ENCODE results near the gene CYB561. TPM values are rescaled to one million over a fixed set of nuclear protein-coding genes. Genes with fewer than 3 reads are reported as not detected.
A peak's percentile ranks its signal among the peaks of the same experiment; 100 is the strongest.

The CYB561 gene
- total RNA-seq, 1 experiment from 2014 or later = 40.1 TPM

GRCh38 chr17:63414222-63414621, 31.9 kb downstream of the CYB561 start:
- H3K4me1 ChIP-seq (ENCODE audit: control insufficient read depth, insufficient read depth, low read length) = no peaks in the 10 kb centered on the region
- intact Hi-C loops (cut with micrococcal nuclease; ENCODE audit: unreplicated experiment) = no loop called here
- TF ChIP-seq TCF7L2 (IDR thresholded peaks at IDR 0.05; ENCODE audit: low read depth, low read length) = no peak
- TF ChIP-seq POLR2AphosphoS5 (IDR thresholded peaks at IDR 0.05; ENCODE audit: low read depth, low read length) = no peak
- no peak for TF ChIP-seq SIN3A (IDR thresholded peaks at IDR 0.05; ENCODE audit: borderline replicate concordance, insufficient read depth, low read depth, low read length)
- TF ChIP-seq, protein P1, sequence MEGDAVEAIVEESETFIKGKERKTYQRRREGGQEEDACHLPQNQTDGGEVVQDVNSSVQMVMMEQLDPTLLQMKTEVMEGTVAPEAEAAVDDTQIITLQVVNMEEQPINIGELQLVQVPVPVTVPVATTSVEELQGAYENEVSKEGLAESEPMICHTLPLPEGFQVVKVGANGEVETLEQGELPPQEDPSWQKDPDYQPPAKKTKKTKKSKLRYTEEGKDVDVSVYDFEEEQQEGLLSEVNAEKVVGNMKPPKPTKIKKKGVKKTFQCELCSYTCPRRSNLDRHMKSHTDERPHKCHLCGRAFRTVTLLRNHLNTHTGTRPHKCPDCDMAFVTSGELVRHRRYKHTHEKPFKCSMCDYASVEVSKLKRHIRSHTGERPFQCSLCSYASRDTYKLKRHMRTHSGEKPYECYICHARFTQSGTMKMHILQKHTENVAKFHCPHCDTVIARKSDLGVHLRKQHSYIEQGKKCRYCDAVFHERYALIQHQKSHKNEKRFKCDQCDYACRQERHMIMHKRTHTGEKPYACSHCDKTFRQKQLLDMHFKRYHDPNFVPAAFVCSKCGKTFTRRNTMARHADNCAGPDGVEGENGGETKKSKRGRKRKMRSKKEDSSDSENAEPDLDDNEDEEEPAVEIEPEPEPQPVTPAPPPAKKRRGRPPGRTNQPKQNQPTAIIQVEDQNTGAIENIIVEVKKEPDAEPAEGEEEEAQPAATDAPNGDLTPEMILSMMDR (IDR thresholded peaks at IDR 0.05) = no peak
- TF ChIP-seq, protein P2, sequence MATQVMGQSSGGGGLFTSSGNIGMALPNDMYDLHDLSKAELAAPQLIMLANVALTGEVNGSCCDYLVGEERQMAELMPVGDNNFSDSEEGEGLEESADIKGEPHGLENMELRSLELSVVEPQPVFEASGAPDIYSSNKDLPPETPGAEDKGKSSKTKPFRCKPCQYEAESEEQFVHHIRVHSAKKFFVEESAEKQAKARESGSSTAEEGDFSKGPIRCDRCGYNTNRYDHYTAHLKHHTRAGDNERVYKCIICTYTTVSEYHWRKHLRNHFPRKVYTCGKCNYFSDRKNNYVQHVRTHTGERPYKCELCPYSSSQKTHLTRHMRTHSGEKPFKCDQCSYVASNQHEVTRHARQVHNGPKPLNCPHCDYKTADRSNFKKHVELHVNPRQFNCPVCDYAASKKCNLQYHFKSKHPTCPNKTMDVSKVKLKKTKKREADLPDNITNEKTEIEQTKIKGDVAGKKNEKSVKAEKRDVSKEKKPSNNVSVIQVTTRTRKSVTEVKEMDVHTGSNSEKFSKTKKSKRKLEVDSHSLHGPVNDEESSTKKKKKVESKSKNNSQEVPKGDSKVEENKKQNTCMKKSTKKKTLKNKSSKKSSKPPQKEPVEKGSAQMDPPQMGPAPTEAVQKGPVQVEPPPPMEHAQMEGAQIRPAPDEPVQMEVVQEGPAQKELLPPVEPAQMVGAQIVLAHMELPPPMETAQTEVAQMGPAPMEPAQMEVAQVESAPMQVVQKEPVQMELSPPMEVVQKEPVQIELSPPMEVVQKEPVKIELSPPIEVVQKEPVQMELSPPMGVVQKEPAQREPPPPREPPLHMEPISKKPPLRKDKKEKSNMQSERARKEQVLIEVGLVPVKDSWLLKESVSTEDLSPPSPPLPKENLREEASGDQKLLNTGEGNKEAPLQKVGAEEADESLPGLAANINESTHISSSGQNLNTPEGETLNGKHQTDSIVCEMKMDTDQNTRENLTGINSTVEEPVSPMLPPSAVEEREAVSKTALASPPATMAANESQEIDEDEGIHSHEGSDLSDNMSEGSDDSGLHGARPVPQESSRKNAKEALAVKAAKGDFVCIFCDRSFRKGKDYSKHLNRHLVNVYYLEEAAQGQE (IDR thresholded peaks at IDR 0.05; ENCODE audit: insufficient read depth in 1 of 2, low read depth in 2 of 2, low read length in 1 of 2) = no peak
- DNase-seq (ENCODE audit: low read depth, low spot score) (no peak), ATAC-seq (no peak)
- H3K4me3 ChIP-seq (ENCODE audit: low read depth in 2 of 2, low read length in 2 of 2) = no peak overlapping the region
- no peaks in the 10 kb centered on the region for H3K27me3 ChIP-seq (ENCODE audit: control insufficient read depth, insufficient read depth, low read length)
- in situ Hi-C loops (cut with HindIII; ENCODE audit: low pct_unique_long_range_greater_than_20kb, low sequenced_read_pairs) = no loop called here
- H3K9me3 ChIP-seq (ENCODE audit: control insufficient read depth, insufficient read depth, low read depth, low read length) = no peaks in the 10 kb centered on the region
- CTCF ChIA-PET = no interaction called here
- BruUV-seq (replicated peaks) = no TSS peak
- H3K27ac ChIP-seq (ENCODE audit: low read length) = no peak overlapping the region
- peaks cover 3% of the 10 kb centered on the region; the same call in 1 of the 2 replicates for H3K36me3 ChIP-seq (ENCODE audit: control insufficient read depth, insufficient read depth, low read length)
- POLR2A ChIA-PET = interaction anchor here (0.7 kb wide), 1 partner anchor 138 kb away, joined by 3 read pairs; no protein-coding TSS in a partner anchor

DNA sequence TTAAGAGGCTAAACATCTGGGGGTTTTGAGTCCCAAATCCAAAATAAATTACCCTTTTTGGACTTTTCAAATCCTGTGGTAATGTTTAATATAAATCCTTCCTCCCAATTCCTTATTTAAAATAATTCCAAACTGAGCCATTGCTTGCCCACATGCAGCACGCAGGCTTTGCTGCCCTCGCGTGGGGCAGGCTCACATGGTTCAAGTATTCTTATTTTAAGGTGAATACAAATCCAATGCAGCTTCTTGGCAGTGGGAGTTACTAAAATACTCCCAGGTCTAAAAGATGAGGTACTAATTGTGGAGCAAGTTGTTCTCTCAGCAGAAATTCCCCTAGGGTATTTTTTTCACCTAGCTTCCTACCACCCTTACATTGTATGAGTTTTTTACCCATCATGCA, 33.0 kb downstream of the CYB561 start:
- CTCF ChIA-PET = no interaction called here
- Histone ChIP-seq H3K27me3 (ENCODE audit: control insufficient read depth, insufficient read depth, low read length) (no peaks in the 10 kb centered on the region), H3K27ac (ENCODE audit: low read length) (no peak overlapping the region), H3K4me1 (ENCODE audit: control insufficient read depth, insufficient read depth, low read length) (no peaks in the 10 kb centered on the region), H3K36me3 (ENCODE audit: control insufficient read depth, insufficient read depth, low read length) (peaks cover 3% of the 10 kb centered on the region; the same call in 1 of the 2 replicates), H3K4me3 (ENCODE audit: low read depth in 2 of 2, low read length in 2 of 2) (no peak overlapping the region), H3K9me3 (ENCODE audit: control insufficient read depth, insufficient read depth, low read depth, low read length) (no peaks in the 10 kb centered on the region)
- POLR2A ChIA-PET = no interaction called here
- TF ChIP-seq, protein P1 (IDR thresholded peaks at IDR 0.05) = no peak
- ATAC-seq (no peak), DNase-seq (ENCODE audit: low read depth, low spot score) (no peak)
- BruUV-seq (replicated peaks) = TSS peak; percentile 49
- intact Hi-C loops (cut with micrococcal nuclease; ENCODE audit: unreplicated experiment) = no loop called here
- in situ Hi-C loops (cut with HindIII; ENCODE audit: low pct_unique_long_range_greater_than_20kb, low sequenced_read_pairs) = no loop called here

Data from Panc1 (cell line).